Measurements from ENCODE around the gene COX4I1. TPM values are rescaled to one million over a fixed set of nuclear protein-coding genes. Genes with fewer than 3 reads are reported as not detected.

COX4I1 gene
- total RNA-seq, 4 donors from 2014 or later = 635 to 1,115 (median 865) TPM

DNA sequence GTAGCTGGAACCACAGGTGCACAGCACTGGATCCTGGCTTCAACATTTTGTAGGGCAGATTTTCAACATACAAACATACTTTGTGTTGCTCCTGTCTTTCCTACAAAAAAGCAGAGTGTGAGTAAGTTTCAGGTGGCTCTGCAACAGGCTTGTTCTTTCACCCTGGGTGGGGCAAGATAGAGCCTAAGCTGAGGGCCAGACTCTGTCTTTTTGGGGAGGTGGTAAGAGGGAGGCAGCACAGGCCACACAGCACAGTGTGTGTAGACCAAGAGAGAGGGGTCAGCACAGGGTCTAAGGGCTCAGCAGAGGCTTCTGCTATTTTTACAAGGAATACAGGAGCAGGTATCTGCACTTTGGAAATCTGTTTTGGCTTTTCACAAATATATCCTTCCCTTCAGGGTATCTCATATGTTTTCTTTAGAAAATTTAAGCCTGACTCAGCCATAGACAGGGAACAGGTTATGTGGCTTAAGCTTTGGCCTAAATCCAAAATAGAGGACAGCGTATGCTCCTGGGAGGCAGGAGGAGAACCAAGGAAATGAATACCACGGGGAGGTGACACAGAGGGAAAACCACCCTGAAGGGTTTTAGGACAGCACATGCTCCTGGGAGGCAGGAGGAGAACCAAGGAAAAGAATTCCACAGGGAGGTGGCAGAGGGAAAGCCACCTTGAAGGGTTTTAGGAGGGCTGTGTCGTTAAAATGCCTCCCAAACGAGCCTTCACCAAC is 21.7 kb upstream of the COX4I1 start:
- H3K27me3 ChIP-seq = no peaks in the 10 kb centered on the region
- peaks cover 0 to 9% (median 6%) of the 10 kb centered on the region in 4 donors for H3K4me1 ChIP-seq
- H3K27ac ChIP-seq = no peak overlapping the region
- intact Hi-C loops (cut with DNase I; ENCODE audit: low total_unique reads) (no loop called here), in situ Hi-C loops (cut with MboI; ENCODE audit: low pct_ligation_motif_present in 1 of 4, low pct_unique_long_range_greater_than_20kb in 1 of 4, low sequenced_read_pairs in 3 of 4) (no loop called here)
- TF ChIP-seq POLR2AphosphoS5 (IDR thresholded peaks at IDR 0.05) = no peak
- DNase-seq = no peak
- no peaks in the 10 kb centered on the region for H3K9me3 ChIP-seq
- WGBS, 2 donors (ENCODE audit: low coverage in 1 of 2) = 64% methylated on average over 4 of the region's 4 CpGs; no CpG with 5 or more reads in 1 of the 2 donors
- peaks cover 0 to 26% (median 11%) of the 10 kb centered on the region in 4 donors for H3K36me3 ChIP-seq
- no peak overlapping the region for H3K4me3 ChIP-seq

DNA sequence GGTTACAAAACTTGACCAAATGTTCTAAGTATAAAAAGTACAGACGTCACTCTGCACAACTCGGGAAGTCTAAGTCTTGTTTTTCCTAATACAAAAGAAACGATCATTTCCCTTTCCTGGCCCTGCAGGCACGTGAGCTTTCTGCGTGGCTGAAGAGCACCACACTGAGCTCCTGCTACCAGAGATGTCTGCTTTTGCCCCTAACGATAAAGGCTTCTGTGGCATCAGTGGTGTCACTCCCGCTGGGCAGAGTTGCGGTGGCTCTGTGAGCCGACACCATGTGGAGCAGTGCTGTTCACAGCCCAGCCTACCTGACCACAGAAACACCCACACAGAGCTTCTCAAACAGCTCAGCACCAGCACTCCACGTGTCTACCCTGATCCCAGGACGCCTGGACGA is 20.6 kb upstream of the COX4I1 start:
- Histone ChIP-seq H3K4me3 (no peak overlapping the region), H3K27me3 (no peaks in the 10 kb centered on the region), H3K9me3 (no peaks in the 10 kb centered on the region), H3K4me1 (peaks cover 0 to 9% (median 6%) of the 10 kb centered on the region in 4 donors), H3K36me3 (peaks cover 0 to 26% (median 11%) of the 10 kb centered on the region in 4 donors), H3K27ac (no peak overlapping the region)
- no peak for TF ChIP-seq EP300 (IDR thresholded peaks at IDR 0.05; ENCODE audit: low read depth)
- TF ChIP-seq POLR2A (IDR thresholded peaks at IDR 0.05) = no peak
- TF ChIP-seq POLR2AphosphoS5 (IDR thresholded peaks at IDR 0.05) = no peak
- TF ChIP-seq, protein P1, sequence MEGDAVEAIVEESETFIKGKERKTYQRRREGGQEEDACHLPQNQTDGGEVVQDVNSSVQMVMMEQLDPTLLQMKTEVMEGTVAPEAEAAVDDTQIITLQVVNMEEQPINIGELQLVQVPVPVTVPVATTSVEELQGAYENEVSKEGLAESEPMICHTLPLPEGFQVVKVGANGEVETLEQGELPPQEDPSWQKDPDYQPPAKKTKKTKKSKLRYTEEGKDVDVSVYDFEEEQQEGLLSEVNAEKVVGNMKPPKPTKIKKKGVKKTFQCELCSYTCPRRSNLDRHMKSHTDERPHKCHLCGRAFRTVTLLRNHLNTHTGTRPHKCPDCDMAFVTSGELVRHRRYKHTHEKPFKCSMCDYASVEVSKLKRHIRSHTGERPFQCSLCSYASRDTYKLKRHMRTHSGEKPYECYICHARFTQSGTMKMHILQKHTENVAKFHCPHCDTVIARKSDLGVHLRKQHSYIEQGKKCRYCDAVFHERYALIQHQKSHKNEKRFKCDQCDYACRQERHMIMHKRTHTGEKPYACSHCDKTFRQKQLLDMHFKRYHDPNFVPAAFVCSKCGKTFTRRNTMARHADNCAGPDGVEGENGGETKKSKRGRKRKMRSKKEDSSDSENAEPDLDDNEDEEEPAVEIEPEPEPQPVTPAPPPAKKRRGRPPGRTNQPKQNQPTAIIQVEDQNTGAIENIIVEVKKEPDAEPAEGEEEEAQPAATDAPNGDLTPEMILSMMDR (IDR thresholded peaks at IDR 0.05) = no peak
- in situ Hi-C loops (cut with MboI; ENCODE audit: low pct_ligation_motif_present in 1 of 4, low pct_unique_long_range_greater_than_20kb in 1 of 4, low sequenced_read_pairs in 3 of 4) = no loop called here
- 78% methylated on average over 12 of the region's 12 CpGs; no CpG with 5 or more reads in 1 of the 2 donors for WGBS, 2 donors (ENCODE audit: low coverage in 1 of 2)
- intact Hi-C loops (cut with DNase I; ENCODE audit: low total_unique reads) = no loop called here
- DNase-seq = no peak

DNA sequence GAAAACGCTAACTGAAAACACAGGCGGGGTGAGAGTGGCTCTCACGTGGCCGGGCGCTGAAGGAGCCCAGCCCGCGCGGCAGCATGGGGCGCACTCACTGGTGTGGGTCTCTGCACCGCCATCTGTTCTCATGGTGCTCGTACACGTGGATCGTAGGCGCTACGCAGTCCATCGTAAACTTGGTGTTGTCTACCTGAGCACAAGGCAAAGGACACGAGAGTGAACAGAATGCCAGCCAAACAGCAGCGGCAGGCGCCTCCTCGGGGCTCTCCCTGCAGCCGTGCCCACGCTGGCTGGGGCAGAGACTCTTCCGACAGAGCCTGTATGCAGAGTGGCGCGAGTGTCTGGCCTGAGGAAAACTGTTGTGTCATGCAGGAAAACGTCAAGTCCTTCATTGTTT is 19.2 kb upstream of the COX4I1 start:
- H3K4me1 ChIP-seq = peaks cover 0 to 9% (median 6%) of the 10 kb centered on the region in 4 donors
- DNase-seq = no peak
- H3K27me3 ChIP-seq = no peaks in the 10 kb centered on the region
- no peak for TF ChIP-seq POLR2A (IDR thresholded peaks at IDR 0.05)
- no peak for TF ChIP-seq EP300 (IDR thresholded peaks at IDR 0.05; ENCODE audit: low read depth)
- TF ChIP-seq, protein P1 (IDR thresholded peaks at IDR 0.05) = no peak
- no peak for TF ChIP-seq POLR2AphosphoS5 (IDR thresholded peaks at IDR 0.05)
- no peak overlapping the region for H3K27ac ChIP-seq
- no peak overlapping the region for H3K4me3 ChIP-seq
- intact Hi-C loops (cut with DNase I; ENCODE audit: low total_unique reads) = no loop called here
- in situ Hi-C loops (cut with MboI; ENCODE audit: low pct_ligation_motif_present in 1 of 4, low pct_unique_long_range_greater_than_20kb in 1 of 4, low sequenced_read_pairs in 3 of 4) = no loop called here
- peaks cover 0 to 26% (median 11%) of the 10 kb centered on the region in 4 donors for H3K36me3 ChIP-seq
- 92% methylated on average over 26 of the region's 26 CpGs; no CpG with 5 or more reads in 1 of the 2 donors for WGBS, 2 donors (ENCODE audit: low coverage in 1 of 2)
- no peaks in the 10 kb centered on the region for H3K9me3 ChIP-seq

DNA sequence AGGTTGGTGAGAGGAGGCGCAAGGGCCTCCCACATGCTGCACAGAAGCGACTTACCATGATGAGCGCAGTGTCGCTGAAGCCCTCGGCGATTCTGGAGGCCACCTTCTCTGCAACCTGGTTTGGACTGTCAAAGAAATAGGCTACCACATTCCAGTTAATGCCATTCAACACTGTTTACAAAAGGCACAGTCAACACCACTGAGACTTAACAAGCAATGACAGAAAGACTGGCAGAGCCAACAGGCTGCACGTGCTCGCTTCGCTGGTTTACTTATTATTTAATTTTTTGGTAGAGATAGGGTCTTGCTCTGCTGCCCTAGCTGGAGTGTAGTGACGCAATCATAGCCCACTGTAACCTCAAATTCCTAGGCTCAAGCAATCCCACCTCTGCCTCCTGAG is 18.3 kb upstream of the COX4I1 start:
- H3K36me3 ChIP-seq = peaks cover 0 to 27% (median 12%) of the 10 kb centered on the region in 4 donors
- no peak for DNase-seq
- no peaks in the 10 kb centered on the region for H3K27me3 ChIP-seq
- no peaks in the 10 kb centered on the region for H3K9me3 ChIP-seq
- no peak overlapping the region for H3K4me3 ChIP-seq
- TF ChIP-seq EP300 (IDR thresholded peaks at IDR 0.05; ENCODE audit: low read depth) (no peak), POLR2AphosphoS5 (IDR thresholded peaks at IDR 0.05) (no peak), POLR2A (IDR thresholded peaks at IDR 0.05) (no peak)
- TF ChIP-seq, protein P1 (IDR thresholded peaks at IDR 0.05) = no peak
- peaks cover 0 to 9% (median 6%) of the 10 kb centered on the region in 4 donors for H3K4me1 ChIP-seq
- H3K27ac ChIP-seq = no peak overlapping the region
- intact Hi-C loops (cut with DNase I; ENCODE audit: low total_unique reads) = no loop called here
- in situ Hi-C loops (cut with MboI; ENCODE audit: low pct_ligation_motif_present in 1 of 4, low pct_unique_long_range_greater_than_20kb in 1 of 4, low sequenced_read_pairs in 3 of 4) = no loop called here
- WGBS, 2 donors (ENCODE audit: low coverage in 1 of 2) = 83% methylated on average over 10 of the region's 10 CpGs; no CpG with 5 or more reads in 1 of the 2 donors
